ENCODE measurements around the gene ATP5PO.

DNA sequence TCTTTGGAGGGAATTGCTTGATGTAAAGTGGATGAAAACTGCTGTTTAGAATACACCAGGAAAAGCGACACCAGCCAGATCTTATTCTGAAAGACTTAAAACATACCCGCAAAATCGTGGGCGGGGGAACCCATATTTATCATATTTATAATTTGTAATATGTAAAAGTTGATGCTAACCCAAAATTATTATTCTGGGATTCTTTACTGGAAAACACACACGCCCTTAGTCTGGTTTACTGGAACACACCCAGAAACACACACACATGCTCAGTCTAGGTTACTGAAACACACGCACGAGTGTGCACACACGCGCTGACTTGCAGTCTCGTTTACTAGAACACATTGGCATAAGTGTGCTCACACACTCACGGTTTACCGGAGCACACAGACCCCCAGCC lies 32.5 kb downstream of the ATP5PO start:
- TF ChIP-seq NFRKB (IDR thresholded peaks at IDR 0.05) (no peak), CHD2 (IDR thresholded peaks at IDR 0.05; ENCODE audit: low read depth, low read length) (no peak), ASH2L (IDR thresholded peaks at IDR 0.05; ENCODE audit: insufficient read length, low read depth, low read length) (no peak), MAFK (conservative IDR thresholded peaks at IDR 0.05 in 1 of 2, IDR thresholded peaks at IDR 0.05 in 1 of 2; ENCODE audit: low read length in 2 of 2) (no peak)
